Measurements from ENCODE around the gene PHACTR1. TPM values are rescaled to one million over a fixed set of nuclear protein-coding genes. Genes with fewer than 3 reads are reported as not detected.

The PHACTR1 gene
- polyA plus RNA-seq, 3 donors = 6.1 to 26.9 (median 7.6) TPM

- Histone ChIP-seq H3K4me2 (replicated peaks; ENCODE audit: extremely low read depth, low read length, poor library complexity, severe bottlenecking) (no peak overlapping the region), H3K79me2 (ENCODE audit: insufficient read depth, low read length) (no peaks in the 10 kb centered on the region), H3K9ac (ENCODE audit: insufficient read depth, low read length, poor library complexity, severe bottlenecking) (no peak overlapping the region), H3K27ac (ENCODE audit: low read depth in 1 of 2, low read length in 2 of 2) (no peak overlapping the region), H3K36me3 (replicated peaks in 1 of 2; ENCODE audit: control insufficient read depth in 1 of 2, insufficient read depth in 2 of 2, low read length in 2 of 2) (no peaks in the 10 kb centered on the region), H3K4me1 (ENCODE audit: control insufficient read depth in 1 of 2, insufficient read depth in 2 of 2, low read length in 2 of 2) (peaks cover 8 to 11% of the 10 kb centered on the region in 2 donors), H3K27me3 (ENCODE audit: control insufficient read depth in 2 of 2, insufficient read depth in 2 of 2, low read length in 2 of 2) (no peaks in the 10 kb centered on the region), H3K9me3 (replicated peaks in 1 of 2; ENCODE audit: control insufficient read depth in 1 of 2, insufficient read depth in 1 of 2, low read length in 2 of 2) (no peaks in the 10 kb centered on the region), H2AFZ (ENCODE audit: insufficient read depth, low read depth, low read length, poor library complexity, severe bottlenecking) (no peak overlapping the region), H3K4me3 (replicated peaks in 1 of 3; ENCODE audit: low read depth in 2 of 3, low read length in 3 of 3) (no peak overlapping the region), H4K20me1 (ENCODE audit: insufficient read depth, low read length) (no peaks in the 10 kb centered on the region)
- Mint-ChIP-seq H3K27ac (no peak overlapping the region), H3K4me3 (no peak overlapping the region), H3K36me3 (no peaks in the 10 kb centered on the region), H3K9me3 (no peaks in the 10 kb centered on the region), H3K4me1 (peaks cover 11% of the 10 kb centered on the region), H3K27me3 (ENCODE audit: low read depth in 3 of 3) (no peaks in the 10 kb centered on the region)
- DNase-seq = no peak
- WGBS (ENCODE audit: insufficient coverage) = no CpG with 5 or more reads among the region's 1 CpG
- intact Hi-C loops (cut with micrococcal nuclease) = no loop called here
- no peak for TF ChIP-seq CTCF (IDR thresholded peaks at IDR 0.05)
Measured at GRCh38 chr6:13097454-13097853, 380.9 kb downstream of the PHACTR1 start.

- no peaks in the 10 kb centered on the region for H3K79me2 ChIP-seq (ENCODE audit: insufficient read depth, low read length)
- no peak for DNase-seq
Measured at GRCh38 chr6:13098006-13098405, 381.4 kb downstream of the PHACTR1 start.

More at GRCh38 chr6:13098006-13098405, 381.4 kb downstream of the PHACTR1 start:
- H3K4me2 ChIP-seq (replicated peaks; ENCODE audit: extremely low read depth, low read length, poor library complexity, severe bottlenecking) = no peak overlapping the region
- intact Hi-C loops (cut with micrococcal nuclease) = no loop called here
- Mint-ChIP-seq H3K4me3 (no peak overlapping the region), H3K27me3 (ENCODE audit: low read depth in 3 of 3) (no peaks in the 10 kb centered on the region), H3K4me1 (peaks cover 11% of the 10 kb centered on the region), H3K36me3 (no peaks in the 10 kb centered on the region), H3K9me3 (no peaks in the 10 kb centered on the region), H3K27ac (no peak overlapping the region)
- TF ChIP-seq CTCF (IDR thresholded peaks at IDR 0.05) = no peak
- peaks cover 8 to 11% of the 10 kb centered on the region in 2 donors for H3K4me1 ChIP-seq (ENCODE audit: control insufficient read depth in 1 of 2, insufficient read depth in 2 of 2, low read length in 2 of 2)
- no peak overlapping the region for H3K27ac ChIP-seq (ENCODE audit: low read depth in 1 of 2, low read length in 2 of 2)
- H3K4me3 ChIP-seq (replicated peaks in 1 of 3; ENCODE audit: low read depth in 2 of 3, low read length in 3 of 3) = no peak overlapping the region
- no peaks in the 10 kb centered on the region for H3K27me3 ChIP-seq (ENCODE audit: control insufficient read depth in 2 of 2, insufficient read depth in 2 of 2, low read length in 2 of 2)
- H2AFZ ChIP-seq (ENCODE audit: insufficient read depth, low read depth, low read length, poor library complexity, severe bottlenecking) = no peak overlapping the region
- H3K9me3 ChIP-seq (replicated peaks in 1 of 2; ENCODE audit: control insufficient read depth in 1 of 2, insufficient read depth in 1 of 2, low read length in 2 of 2) = no peaks in the 10 kb centered on the region
- H3K9ac ChIP-seq (ENCODE audit: insufficient read depth, low read length, poor library complexity, severe bottlenecking) = no peak overlapping the region
- H3K36me3 ChIP-seq (replicated peaks in 1 of 2; ENCODE audit: control insufficient read depth in 1 of 2, insufficient read depth in 2 of 2, low read length in 2 of 2) = no peaks in the 10 kb centered on the region
- H4K20me1 ChIP-seq (ENCODE audit: insufficient read depth, low read length) = no peaks in the 10 kb centered on the region

Data from CD14-positive monocyte (primary cell).